ENCODE measurements around the gene SETSIP. TPM values are rescaled to one million over a fixed set of nuclear protein-coding genes. Genes with fewer than 3 reads are reported as not detected.

The SETSIP gene, protein sequence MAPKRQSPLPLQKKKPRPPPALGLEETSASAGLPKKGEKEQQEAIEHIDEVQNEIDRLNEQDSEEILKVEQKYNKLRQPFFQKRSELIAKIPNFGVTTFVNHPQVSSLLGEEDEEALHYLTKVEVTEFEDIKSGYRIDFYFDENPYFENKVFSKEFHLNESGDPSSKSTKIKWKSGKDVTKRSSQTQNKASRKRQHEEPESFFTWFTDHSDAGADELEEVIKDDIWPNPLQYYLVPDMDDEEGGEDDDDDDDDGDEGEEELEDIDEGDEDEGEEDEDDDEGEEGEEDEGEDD
- total RNA-seq: not detected
- 1 to 10 TPM in 2 of 6 donors, under 1 TPM in 4; 0.29 to 1.8 (median 0.64) TPM for polyA plus RNA-seq (ENCODE audit: insufficient read length in 6 of 6)
- long read RNA-seq, donor 1: 0 reads
- long read RNA-seq, donor 2: 0 reads
- long read RNA-seq, donor 3: 0 reads
- long read RNA-seq, donor 4: 0 reads
- long read RNA-seq, donor 5: 0 reads
- long read RNA-seq, donor 6: 0 reads
- long read RNA-seq, donor 7: 0 reads
- long read RNA-seq, donor 8, partial matches to known transcripts: 0 of 1 reads
- long read RNA-seq, donor 8, other reads (novel, unspliced or antisense): 0 of 1 reads
- long read RNA-seq, donor 9: 0 reads
- long read RNA-seq, donor 10: 0 reads
- long read RNA-seq, donor 11: 0 reads
- long read RNA-seq, donor 12: 0 reads

- H3K4me1 ChIP-seq: no peaks in the 10 kb centered on the region
- no peak for ATAC-seq
- no peaks in the 10 kb centered on the region for H3K27me3 ChIP-seq
- intact Hi-C loops (cut with DNase I): no loop called here
- TF ChIP-seq, protein P1, sequence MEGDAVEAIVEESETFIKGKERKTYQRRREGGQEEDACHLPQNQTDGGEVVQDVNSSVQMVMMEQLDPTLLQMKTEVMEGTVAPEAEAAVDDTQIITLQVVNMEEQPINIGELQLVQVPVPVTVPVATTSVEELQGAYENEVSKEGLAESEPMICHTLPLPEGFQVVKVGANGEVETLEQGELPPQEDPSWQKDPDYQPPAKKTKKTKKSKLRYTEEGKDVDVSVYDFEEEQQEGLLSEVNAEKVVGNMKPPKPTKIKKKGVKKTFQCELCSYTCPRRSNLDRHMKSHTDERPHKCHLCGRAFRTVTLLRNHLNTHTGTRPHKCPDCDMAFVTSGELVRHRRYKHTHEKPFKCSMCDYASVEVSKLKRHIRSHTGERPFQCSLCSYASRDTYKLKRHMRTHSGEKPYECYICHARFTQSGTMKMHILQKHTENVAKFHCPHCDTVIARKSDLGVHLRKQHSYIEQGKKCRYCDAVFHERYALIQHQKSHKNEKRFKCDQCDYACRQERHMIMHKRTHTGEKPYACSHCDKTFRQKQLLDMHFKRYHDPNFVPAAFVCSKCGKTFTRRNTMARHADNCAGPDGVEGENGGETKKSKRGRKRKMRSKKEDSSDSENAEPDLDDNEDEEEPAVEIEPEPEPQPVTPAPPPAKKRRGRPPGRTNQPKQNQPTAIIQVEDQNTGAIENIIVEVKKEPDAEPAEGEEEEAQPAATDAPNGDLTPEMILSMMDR (IDR thresholded peaks at IDR 0.05): no peak
- no peak within 1 kb of the TSS for H3K27ac ChIP-seq
- H3K36me3 ChIP-seq: no peaks in the 10 kb centered on the region
- no peak within 1 kb of the TSS for H3K4me3 ChIP-seq
- no peaks in the 10 kb centered on the region for H3K9me3 ChIP-seq
- DNase-seq: no peak
Observed at GRCh38 chr1:92075311-92075710, at the start of gene SETSIP. Gene SETSIP, minus strand, starts transcription at chr1:92075411. Its CDS starts 0 bp downstream, at chr1:92075411.

GRCh38 chr1:92123868-92124267, 48.7 kb upstream of the SETSIP start:
- H3K9me3 ChIP-seq: no peaks in the 10 kb centered on the region
- intact Hi-C loops (cut with DNase I): no loop called here
- ATAC-seq (no peak), DNase-seq (no peak)
- no peaks in the 10 kb centered on the region for H3K4me1 ChIP-seq
- no peak overlapping the region for H3K4me3 ChIP-seq
- H3K36me3 ChIP-seq: no peaks in the 10 kb centered on the region
- no peak overlapping the region for H3K27ac ChIP-seq
- TF ChIP-seq, protein P1 (IDR thresholded peaks at IDR 0.05): no peak
- H3K27me3 ChIP-seq: no peaks in the 10 kb centered on the region

DNA sequence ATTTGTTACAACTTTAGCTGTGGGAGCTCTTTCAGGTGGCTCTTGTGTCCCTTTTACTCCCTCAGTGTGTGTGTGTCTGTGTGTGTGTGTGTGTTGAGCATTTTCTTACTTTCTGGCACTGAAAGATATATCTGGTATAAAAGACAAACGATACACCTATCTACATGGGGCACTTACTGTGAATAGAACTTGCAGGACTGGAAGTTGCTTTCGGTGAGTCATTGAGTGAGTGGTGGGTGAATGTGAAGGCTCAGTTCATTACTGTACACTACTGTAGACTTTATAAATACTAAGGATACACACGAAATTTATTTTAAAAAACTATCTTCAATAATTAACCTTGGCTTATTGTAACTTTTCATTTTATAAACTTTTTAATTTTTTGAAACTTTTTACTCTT, 43.6 kb upstream of the SETSIP start:
- Histone ChIP-seq H3K27ac (no peak overlapping the region), H3K4me3 (no peak overlapping the region), H3K36me3 (no peaks in the 10 kb centered on the region), H3K4me1 (no peaks in the 10 kb centered on the region), H3K27me3 (no peaks in the 10 kb centered on the region), H3K9me3 (no peaks in the 10 kb centered on the region)
- DNase-seq: no peak
- intact Hi-C loops (cut with DNase I): no loop called here
- no peak for ATAC-seq
- TF ChIP-seq, protein P1 (IDR thresholded peaks at IDR 0.05): no peak

DNA sequence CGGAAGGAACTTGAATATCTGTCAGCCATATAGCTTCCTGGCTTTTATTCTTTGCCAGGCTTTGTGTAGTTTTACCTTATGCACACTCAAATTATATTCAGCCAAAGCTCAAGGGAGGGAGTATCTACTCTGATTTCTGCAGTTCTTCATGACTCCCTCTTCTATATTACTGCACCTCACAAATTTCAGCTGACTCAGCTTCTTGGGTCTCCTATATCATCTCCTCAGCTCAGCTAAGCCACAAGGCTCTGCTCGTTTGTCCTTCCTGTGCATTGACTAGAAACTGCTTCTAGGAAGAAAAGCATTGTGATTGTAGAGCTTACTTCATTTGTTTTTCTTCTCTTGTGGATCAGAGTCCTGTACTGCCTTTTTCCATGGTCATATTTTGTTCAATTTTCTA, 42.3 kb upstream of the SETSIP start:
- DNase-seq (no peak), ATAC-seq (no peak)
- TF ChIP-seq, protein P1 (IDR thresholded peaks at IDR 0.05): no peak
- H3K27me3 ChIP-seq: no peaks in the 10 kb centered on the region
- no peaks in the 10 kb centered on the region for H3K9me3 ChIP-seq
- no peak overlapping the region for H3K27ac ChIP-seq
- no peak overlapping the region for H3K4me3 ChIP-seq
- intact Hi-C loops (cut with DNase I): no loop called here
- H3K4me1 ChIP-seq: no peaks in the 10 kb centered on the region
- H3K36me3 ChIP-seq: no peaks in the 10 kb centered on the region

DNA sequence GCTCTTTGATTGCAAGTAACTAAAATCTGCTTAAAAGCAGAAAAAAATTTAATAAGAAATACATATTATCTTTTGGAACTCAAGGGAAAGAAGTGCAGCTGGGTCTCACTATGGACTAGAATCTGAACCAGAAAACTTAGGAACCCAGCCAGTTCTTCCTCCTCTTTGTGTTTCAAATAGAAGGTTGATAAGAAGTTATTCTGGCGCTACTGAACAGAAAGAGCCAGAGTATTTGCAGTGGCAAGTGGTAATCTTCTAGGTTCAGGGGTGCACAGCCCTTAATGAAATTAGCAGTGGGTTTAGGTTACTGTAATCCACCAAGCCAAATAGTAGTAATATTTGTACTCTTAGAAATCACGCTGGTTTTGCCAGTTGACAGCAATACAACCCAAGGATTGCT, 33.4 kb upstream of the SETSIP start:
- no peaks in the 10 kb centered on the region for H3K9me3 ChIP-seq
- H3K4me1 ChIP-seq: no peaks in the 10 kb centered on the region
- H3K27ac ChIP-seq: no peak overlapping the region
- no peak overlapping the region for H3K4me3 ChIP-seq
- ATAC-seq (no peak), DNase-seq (no peak)
- no peaks in the 10 kb centered on the region for H3K36me3 ChIP-seq
- no peaks in the 10 kb centered on the region for H3K27me3 ChIP-seq
- intact Hi-C loops (cut with DNase I): no loop called here
- TF ChIP-seq, protein P1 (IDR thresholded peaks at IDR 0.05): no peak
